ENCODE measurements around the gene ASCC3. TPM values are rescaled to one million over a fixed set of nuclear protein-coding genes. Genes with fewer than 3 reads are reported as not detected.
"Not testable (repeated sequence)": the region's sequence is repeated elsewhere in the genome, so short reads cannot be mapped to it uniquely, and the experiment has no call there.

The ASCC3 gene
- total RNA-seq, 1 donor from 2014 or later, result 76.7 TPM

DNA sequence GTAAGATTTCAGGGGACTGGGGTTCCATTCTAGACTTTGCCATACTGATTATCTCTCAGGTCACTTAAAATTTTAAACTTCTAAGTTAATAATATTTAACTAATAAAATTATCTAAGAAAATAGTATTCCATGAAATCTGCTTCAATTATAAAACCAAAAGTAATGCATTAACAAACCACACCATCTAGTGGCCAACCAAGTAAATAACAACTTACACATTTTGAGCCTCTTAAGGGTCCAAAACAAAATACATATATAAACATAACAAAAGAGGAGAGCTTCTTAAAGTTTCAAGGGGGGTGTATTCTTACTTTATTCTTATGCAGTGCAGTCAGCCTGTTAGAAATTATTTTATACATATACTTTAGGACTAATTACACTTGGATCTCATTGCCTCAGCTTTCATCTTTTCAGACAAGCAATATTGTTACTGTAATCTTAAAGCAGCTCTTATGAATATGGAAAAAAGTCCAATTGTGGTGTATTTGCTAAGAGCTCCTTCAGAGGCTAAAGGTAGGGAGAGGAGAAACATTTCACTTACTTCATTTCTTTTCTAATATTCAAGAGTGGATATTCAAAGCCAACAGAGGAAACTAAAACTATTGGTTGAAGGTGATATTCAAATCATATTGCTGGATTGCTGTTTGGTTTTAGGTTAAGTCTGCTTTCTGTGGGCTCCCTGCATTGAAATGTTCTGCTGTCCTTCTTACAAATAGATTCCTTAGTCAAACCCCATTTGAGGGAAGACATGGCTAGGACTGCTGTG is 216.7 kb downstream of the ASCC3 start:
- intact Hi-C loops (cut with micrococcal nuclease), result loop anchor here (2.0 to 5.0 kb wide), 3 partner anchors 187 to 662 kb away; no protein-coding TSS in a partner anchor

DNA sequence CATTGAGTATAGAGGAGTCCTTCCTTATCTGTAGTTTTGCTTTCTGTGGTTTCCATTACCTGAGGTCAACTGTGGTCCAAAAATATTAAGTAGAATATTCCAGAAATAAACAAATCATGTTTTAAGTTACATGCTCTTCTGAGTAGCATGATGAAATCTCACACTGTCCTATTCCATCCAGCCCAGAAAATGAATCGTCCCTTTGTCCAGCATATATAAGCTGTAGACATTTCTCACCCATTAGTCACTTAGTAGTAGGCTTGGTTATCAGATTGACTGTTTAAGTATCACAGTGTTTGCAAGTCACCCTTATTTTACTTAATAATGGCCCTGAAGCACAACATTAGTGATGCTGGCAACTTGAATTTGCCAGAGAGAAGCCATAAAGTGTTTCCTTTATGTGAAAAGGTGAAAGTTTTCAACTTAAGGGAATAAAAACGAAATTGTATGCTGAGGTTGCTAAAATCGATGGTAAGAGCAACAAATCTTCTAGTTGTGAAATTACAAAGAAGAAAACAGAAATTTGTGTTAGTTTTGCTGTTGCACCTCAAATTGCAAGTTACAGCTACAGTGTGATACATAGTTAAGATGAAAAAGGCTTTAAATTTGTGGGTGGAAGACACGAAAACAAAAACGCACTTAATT is 217.8 kb downstream of the ASCC3 start:
- intact Hi-C loops (cut with micrococcal nuclease), result loop anchor here (1.0 to 5.0 kb wide), 2 partner anchors 186 to 795 kb away; no protein-coding TSS in a partner anchor

DNA sequence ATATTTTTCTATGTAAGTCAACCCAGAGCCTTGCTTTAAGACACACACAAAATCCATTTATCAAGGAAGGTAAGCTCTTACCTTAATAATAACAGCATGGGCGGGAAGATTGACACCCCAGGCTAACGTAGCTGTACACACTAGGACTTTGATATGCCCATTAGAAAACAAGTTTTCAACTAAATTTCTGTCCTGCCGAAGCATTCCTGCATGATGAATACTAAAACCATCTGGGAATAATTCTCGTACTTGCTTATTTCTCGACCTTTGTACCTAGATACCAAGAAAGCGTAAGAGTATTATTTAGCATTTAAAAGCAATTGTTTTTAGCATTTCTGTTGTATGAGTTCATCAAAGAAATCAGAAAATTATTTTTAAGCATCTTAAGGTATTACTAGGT is 218.9 kb downstream of the ASCC3 start:
- intact Hi-C loops (cut with micrococcal nuclease), result loop anchor here (5.0 kb wide), 1 partner anchor 185 kb away; no protein-coding TSS in a partner anchor

DNA sequence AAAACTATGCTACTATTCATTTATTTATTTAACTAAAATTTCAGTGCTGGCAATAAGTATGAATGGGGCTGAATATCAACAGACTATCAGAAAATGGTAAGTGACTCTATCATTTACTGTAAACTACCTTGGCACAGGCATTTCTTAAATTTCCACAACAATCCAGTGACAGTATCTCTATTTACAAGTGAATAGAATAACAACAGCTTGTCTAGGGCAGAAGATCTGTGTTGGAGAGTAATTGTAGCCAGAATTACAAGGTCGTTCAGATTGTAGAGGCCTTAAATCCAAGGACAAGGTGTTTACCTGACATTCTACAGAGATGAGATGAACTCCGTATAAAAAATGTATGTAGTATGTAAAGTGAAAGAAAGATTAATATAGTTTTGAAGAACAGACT is 222.6 kb downstream of the ASCC3 start:
- intact Hi-C loops (cut with micrococcal nuclease), result no loop called here

DNA sequence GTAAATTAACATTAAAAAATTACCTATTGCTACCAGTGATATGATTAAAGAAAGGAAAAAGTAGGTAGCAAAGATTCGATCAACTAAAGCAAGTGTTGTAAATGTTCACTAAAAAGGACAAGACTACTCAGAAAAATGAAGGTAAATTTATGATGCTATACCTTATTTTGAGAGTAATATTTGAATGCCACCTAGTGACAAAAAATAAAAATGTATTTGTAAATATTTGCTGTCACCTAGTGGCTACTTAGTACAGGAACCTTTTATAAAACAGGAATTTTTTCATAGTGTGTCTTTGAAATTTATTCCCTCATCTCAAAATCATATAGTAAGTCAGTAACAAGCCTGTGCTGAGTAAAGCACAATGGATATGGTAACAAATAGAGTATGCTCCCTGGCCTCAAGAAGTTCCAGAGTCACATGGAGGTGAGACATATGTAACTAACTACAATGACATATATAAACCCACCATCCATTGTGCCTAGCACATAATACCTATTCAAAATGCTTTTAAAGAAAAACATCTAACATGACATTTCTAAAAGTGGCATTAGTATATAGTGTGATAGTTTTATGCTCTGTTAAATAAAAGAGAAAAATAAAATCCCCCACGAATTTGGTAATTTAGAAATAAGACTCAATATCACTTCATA is 223.3 kb downstream of the ASCC3 start:
- intact Hi-C loops (cut with micrococcal nuclease), result loop anchor here (1.0 to 2.0 kb wide), 2 partner anchors 542 to 655 kb away; no protein-coding TSS in a partner anchor

DNA sequence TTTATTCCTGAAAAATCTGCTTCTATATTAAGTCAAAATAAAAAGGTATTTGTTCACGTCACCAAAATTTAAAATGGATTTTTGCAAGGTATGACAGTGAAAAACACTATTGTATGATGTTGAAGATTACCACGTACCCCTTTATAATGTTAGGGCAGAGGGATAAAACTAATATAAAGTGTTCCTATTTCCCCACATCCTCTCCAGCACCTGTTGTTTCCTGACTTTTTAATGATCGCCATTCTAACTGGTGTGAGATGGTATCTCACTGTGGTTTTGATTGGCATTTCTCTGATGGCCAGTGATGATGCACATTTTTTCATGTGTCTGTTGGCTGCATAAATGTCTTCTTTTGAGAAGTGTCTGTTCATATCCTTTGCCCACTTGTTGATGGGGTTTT is 240.0 kb downstream of the ASCC3 start:
- intact Hi-C loops (cut with micrococcal nuclease), result not testable (repeated sequence)

DNA sequence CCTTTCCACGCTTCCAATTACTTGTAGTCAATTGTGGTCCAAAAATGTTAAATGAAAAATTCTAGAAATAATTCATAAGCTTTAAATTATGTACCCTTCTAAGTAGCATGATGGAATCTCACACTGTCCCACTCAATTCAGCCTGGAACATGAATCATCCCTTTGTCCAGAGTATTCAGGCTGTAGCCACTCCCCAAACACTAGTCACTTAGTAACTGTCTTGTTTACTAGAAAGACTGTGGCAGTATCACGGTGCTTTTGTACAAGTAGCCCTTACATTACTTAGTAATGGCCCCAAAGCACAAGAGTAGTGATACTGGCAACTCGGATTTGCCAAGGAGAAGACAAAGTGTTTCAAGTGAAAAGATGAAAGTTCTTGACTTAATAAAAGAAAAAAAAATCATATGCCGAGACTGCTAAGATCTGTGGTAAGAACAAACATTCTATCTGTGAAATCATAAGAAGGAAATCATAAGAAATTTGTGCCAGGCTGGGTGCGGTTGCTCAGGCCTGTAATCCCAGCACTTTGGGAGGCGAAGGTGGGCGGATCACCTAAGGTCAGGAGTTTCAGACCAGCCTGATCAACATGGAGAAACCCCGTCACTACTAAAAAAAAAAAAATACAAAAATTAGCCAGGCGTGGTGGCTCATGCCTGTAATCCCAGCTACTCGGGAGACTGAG is 247.9 kb downstream of the ASCC3 start:
- intact Hi-C loops (cut with micrococcal nuclease), result no loop called here

DNA sequence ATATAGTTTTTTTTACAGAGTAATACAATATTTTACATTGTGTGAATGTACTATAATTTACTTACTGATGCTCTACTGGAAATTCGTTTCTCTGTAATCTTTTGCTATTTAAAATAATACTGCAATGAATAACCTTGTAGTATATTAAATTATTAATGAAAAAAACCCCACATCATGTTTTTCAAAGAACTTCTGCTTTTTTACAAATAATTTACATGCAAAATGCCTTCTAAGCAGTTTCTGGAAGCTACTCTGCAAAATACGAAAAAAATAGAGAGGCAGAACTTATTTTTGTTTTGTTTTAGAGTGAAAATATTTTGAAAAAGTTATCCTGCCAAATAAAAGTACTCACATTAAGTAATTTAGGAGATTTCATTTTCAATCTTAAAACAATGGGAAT is 250.6 kb downstream of the ASCC3 start:
- intact Hi-C loops (cut with micrococcal nuclease), result no loop called here

DNA sequence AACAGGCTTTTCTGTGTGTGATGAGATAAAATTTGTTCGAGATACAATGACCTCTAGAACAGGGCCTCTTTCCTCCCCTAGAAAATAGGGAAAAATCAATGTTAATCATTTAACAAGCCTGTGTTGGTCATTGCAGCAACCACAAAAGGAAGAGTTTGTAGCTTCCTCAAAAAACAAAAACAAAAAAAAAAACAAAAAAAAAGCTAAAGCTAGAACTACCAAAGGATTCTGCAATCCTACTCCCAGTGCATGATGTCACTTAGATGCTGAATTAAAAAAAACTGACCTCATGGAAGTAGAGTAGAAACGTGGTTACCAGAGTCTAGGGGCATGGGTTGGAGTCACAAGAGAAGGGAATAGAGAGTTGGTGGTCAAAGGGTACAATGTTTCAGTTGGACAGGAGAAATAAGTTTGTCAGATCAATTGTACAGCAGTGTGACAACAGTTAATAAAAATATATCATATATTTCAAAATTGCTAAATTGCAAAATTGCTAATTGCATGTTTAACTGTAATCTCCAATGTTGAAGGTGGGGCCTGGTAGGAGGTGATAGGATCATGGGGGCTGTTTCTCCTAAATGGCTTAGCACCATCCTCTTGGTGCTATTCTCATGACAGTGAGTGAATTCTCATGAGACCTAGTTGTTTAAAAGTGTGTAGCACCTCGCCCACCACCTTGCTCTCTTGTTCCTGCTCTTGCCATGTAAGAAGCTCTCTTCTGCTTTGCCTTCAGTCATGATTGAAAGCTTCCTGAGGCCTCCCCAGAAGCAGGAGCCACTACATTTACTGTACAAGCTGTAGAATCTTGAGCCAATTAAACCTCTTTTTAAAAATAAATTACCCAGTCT is 253.0 kb downstream of the ASCC3 start:
- intact Hi-C loops (cut with micrococcal nuclease), result no loop called here

DNA sequence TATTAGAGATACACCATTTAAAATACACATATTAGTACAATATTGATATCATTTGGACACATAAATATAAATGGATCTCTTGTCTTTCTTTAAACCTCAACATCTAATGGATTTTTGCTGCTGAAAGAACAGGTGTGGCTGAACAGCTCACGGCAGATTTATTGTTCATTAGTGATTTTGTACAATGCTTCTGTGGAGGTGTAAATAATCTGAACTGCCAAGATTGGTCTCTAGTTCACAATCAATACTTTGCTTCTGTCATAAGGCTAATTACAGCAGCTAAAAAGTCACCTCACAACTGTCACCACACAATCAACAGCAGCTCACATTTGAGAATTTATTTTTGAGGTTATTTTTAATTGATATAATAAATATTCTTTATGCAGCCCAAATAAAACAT is 254.4 kb downstream of the ASCC3 start:
- intact Hi-C loops (cut with micrococcal nuclease), result no loop called here

DNA sequence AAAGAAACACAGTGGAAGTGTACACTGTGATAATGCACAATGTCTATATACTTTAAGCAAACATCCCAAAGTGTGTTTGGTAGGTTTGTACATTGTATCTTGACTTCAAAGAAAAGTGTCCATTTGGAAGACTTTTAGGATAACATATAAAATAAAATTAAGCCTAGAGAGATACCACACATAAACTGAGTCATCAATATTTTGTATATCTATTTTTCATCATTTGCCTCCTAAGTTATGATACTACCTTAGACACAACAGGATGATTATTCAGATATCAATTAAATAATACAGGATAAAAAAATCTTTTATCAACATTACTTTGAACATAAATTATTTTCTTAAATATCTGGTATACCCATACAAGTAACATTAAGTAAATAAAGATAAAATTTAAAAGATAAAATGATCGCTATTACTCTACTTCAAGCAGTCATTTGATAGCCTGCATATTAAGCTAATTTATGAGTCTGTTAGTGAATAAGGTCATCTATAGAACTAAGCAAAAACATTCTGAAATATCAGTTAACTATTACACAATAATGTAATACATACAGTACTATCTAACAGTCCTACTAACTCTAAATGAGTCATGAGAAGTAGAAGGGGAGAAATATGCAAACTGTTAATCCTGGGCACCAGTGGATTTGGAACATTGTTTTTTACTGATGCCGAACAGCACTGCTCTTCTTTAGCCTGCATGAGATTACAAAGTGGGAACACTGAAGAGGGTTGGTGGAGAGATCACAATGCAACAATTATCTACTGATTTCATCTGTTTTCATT is 258.0 kb downstream of the ASCC3 start:
- intact Hi-C loops (cut with micrococcal nuclease), result no loop called here

DNA sequence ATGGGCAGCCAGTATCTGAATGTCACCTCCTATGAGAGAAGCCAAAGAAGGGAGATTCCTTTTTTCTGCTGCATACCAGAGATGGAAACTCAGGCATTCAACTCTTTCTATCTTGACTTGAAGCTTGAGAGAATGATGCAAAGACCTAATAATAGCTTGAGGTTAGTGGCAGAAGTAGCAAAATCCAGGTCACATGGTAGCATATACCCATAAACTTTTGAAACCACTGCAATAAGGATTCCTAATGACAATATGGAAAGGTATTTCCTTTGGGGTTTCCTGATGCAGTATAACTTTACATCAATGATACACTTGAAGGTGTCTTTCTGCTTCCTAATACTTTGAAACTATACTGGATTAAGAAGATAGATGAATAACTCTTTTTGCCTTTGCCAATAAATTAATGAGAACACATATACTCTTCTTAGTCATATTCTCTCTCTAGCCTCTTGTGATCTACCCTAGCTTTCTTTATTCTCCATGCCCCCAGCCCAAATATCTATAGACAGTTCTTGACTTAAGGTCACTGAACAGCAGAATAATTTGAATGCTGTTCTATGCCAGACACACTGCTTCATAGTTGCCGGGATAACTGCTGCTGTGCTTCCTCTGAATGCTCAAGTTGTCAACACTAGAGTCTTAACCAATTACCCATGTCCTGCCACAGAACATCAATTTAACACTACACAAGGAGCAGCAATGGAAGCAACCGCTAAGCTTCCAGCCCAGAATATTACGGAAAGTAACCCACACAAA is 260.9 kb downstream of the ASCC3 start:
- intact Hi-C loops (cut with micrococcal nuclease), result no loop called here

DNA sequence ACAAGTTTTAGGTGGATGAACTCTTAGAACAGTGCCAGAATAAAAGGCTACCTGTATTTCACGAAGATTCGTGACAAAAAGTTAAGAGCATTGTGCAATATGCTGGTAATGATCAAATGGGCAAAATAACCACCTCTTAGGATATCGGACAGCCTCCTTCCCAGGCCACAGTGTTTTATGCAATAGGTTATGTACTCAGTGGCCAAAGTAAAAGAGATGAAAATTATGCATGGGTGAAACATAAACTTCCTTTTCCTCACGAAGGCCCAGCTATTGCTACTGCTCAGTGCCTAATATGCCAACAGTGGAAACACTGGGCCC is 262.8 kb downstream of the ASCC3 start:
- intact Hi-C loops (cut with micrococcal nuclease), result no loop called here

DNA sequence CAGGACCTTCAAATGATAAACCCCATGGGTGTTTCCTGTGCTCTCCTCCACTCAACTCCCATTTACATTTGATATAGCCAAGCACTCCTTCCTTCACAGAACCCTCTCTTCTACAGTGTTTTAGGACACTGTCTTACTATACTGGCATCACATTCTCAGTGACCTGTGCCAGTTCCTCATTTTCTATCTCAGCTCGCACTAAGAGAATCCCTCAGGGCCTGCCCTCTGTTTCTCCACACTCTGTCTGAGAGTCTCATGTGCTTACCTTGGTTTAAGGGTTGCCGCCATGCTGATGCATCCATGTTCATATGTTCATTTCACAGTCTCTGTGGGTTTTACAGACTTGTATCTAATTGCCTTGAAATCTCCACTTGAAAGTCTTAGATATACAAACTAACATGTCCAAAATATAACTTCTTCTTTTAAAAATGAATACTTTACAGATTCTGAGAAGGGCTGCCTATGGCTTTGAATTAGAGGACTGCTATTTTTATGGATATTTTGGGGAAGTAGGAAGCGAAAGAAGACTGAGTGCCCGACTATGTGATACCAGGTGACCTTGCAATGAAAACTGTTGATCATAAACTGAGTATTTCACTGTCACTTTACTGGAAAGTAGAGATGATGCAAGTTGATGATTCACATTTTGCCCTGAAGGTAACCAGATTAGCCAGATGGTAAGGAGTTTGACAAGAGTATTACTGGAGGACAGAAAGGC is 263.3 kb downstream of the ASCC3 start:
- intact Hi-C loops (cut with micrococcal nuclease), result no loop called here

DNA sequence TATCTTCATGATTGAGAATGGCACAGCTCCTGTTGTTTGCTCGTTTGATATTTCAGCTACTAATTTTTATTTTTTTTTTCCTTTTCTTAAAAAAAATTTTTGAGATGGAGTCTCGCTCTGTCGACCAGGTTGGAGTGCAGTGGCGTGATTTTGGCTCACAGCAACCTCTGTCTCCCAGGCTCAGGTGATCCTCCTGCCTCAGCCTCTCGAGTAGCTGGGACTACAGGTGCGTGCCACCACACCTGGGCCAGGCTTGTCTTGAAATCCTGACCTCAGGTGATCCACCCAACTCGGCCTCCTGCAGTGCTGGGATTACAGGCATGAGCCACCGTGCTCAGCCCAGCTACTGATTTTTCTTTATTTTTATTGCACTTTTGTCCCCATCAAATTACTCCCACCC is 266.2 kb downstream of the ASCC3 start:
- intact Hi-C loops (cut with micrococcal nuclease), result no loop called here

DNA sequence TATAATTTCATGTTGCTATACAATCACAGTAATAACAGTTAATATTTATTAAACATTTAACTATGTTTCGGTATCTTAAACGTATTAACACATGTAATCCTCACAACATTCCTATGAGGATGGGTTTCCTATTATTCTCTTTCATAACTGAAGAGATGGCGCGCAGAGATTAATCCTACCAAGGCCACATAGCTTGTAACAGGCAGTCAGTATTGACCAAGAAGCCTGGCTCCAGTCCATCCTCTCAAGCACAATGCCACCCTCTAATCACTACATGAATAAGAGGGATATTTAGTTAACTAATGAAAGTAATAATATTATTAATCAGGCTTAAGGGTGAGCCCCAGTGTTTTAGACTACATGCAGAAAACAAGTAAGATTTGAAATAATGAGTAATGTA is 266.7 kb downstream of the ASCC3 start:
- intact Hi-C loops (cut with micrococcal nuclease), result no loop called here

DNA sequence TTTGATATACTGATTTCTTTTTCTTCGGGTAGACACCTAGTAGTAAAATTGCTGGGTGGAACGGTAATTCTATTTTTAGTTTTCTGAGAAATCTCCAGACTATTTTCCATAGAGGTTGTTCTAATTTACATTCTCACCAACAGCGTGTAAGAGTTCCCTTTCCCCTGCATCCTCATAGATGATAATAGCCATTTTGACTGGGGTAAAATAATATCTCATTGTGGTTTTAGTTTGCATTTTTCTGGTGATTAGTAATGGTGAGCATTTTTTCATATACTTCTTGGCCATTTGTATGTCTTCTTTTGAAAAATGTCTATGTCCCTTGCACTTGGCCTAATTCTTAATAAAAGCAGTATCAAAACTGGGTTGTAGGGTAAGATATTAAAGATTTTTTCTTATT is 267.5 kb downstream of the ASCC3 start:
- intact Hi-C loops (cut with micrococcal nuclease), result no loop called here

DNA sequence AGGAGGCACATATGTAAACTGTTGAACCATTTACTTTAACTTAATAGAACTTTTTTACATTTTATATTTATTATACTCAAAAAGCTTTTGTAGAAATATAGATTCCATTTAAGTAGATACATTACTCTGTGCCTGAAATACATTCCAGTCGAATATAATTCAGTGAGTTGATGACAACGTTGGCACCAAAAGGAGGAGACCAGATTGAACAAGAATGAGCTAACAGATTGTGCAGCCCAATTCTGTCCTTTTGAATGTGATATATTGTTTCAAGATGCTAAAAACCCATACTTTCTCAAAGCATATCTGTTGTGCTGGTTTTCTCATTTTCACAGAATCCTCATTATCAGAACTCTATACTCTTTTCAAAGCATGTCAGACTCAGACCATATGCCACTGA is 269.0 kb downstream of the ASCC3 start:
- intact Hi-C loops (cut with micrococcal nuclease), result no loop called here

All from T-helper 1 cell treated with Interleukin-12 subunit alpha and Interleukin-12 subunit beta and Interleukin-4 antibody, amounts not matched to agents 30 ng/mL and 1 ng/mL, for 36 hours (primary cell).